HepG2 (cell line): ENCODE measurements around the gene TMEM214. TPM values are rescaled to one million over a fixed set of nuclear protein-coding genes. Genes with fewer than 3 reads are reported as not detected.
A peak's percentile ranks its signal among the peaks of the same experiment; 100 is the strongest.

ENCODE experiments used
- EED ChIP-seq: sonication (generic); formaldehyde crosslinking; IDR thresholded peaks from 2 replicates; pipeline ENCODE4 v1.5.0; 2020; ENCODE audit warnings: mild to moderate bottlenecking, missing genetic modification reagents
- GATAD2A ChIP-seq: IDR thresholded peaks from 2 replicates; pipeline ENCODE4 v1.6.1; 2016
- IKZF1 ChIP-seq: fragments of 450-650 bp; IDR thresholded peaks from 2 replicates; pipeline ENCODE4 v1.7.1; 2016
- MATR3 ChIP-seq: sonication (generic); formaldehyde crosslinking; IDR thresholded peaks from 2 replicates; pipeline ENCODE4 v1.4.0; 2020; ENCODE audit warnings: missing genetic modification reagents
- PHF21A ChIP-seq: sonication (generic); formaldehyde crosslinking; IDR thresholded peaks from 2 replicates; pipeline ENCODE4 v1.5.0; 2020; ENCODE audit warnings: mild to moderate bottlenecking, missing genetic modification reagents
- THAP9 ChIP-seq: sonication (generic); formaldehyde crosslinking; IDR thresholded peaks from 2 replicates; pipeline ENCODE4; 2020; ENCODE audit warnings: missing genetic modification reagents, mild to moderate bottlenecking, borderline replicate concordance
- TP53 ChIP-seq: sonication (generic); formaldehyde crosslinking; conservative IDR thresholded peaks from 2 replicates; pipeline ENCODE4 v1.4.0; 2020; ENCODE audit warnings: missing genetic modification reagents
- TSC22D2 ChIP-seq: sonication (generic); formaldehyde crosslinking; IDR thresholded peaks from 2 replicates; pipeline ENCODE4 v1.5.1; 2020; ENCODE audit warnings: missing genetic modification reagents, mild to moderate bottlenecking, borderline replicate concordance
- ZNF160 ChIP-seq: sonication (generic); formaldehyde crosslinking; IDR thresholded peaks from 2 replicates; pipeline ENCODE4 v1.8.0; 2022; ENCODE audit warnings: mild to moderate bottlenecking, inconsistent platforms, missing genetic modification reagents
- ZNF281 ChIP-seq: sonication (generic); formaldehyde crosslinking; IDR thresholded peaks from 2 replicates; pipeline ENCODE4 v1.4.0; 2020; ENCODE audit warnings: missing genetic modification reagents, borderline replicate concordance
- ZNF337 ChIP-seq: sonication (generic); formaldehyde crosslinking; IDR thresholded peaks from 2 replicates; pipeline ENCODE4 v1.5.1; 2020; ENCODE audit warnings: missing genetic modification reagents, low read depth, mild to moderate bottlenecking, borderline replicate concordance
- ZNF83 ChIP-seq: sonication (generic); formaldehyde crosslinking; IDR thresholded peaks from 2 replicates; pipeline ENCODE4 v1.4.0; 2020; ENCODE audit warnings: missing genetic modification reagents, mild to moderate bottlenecking, borderline replicate concordance
- ZSCAN21 ChIP-seq: sonication (generic); formaldehyde crosslinking; IDR thresholded peaks from 2 replicates; pipeline ENCODE4 v1.8.0; 2022; ENCODE audit warnings: mild to moderate bottlenecking, missing genetic modification reagents, moderate library complexity, borderline replicate concordance
- polyA plus RNA-seq, 8 experiments: library from polyadenylated mRNA; depleted of rRNA in 3 of 8; stranded (reverse) in 7 of 8; unstranded in 1 of 8; fragments of >200 nt; fragmentation: Illumina TruSeq in 4 of 8; extraction: Trizol in 4 of 8; gene quantifications; 2 replicates each; pipeline versions ENCODE4 v1.2.1 to v1.2.3, GENCODE V29; 2011 to 2016; ENCODE audit warnings: low read depth in 4 of 8, missing spikeins in 1 of 8, mixed read lengths in 1 of 8; ENCODE audit not compliant: insufficient read depth in 1 of 8
- total RNA-seq, 5 experiments: library from RNA; depleted of rRNA; stranded (reverse); fragments of >200 nt; fragmentation: Illumina TruSeq; extraction: Trizol; gene quantifications; 2 replicates each; pipeline ENCODE4 v1.2.3, GENCODE V29; 2016; ENCODE audit warnings: low read depth in 1 of 5

TMEM214 gene
- total and polyA plus RNA-seq, 2 of the 13 experiments (the other 11 are each of a cell fraction or from before 2014, with no cell fraction given), result 58.3 to 132 TPM

GRCh38 chr2:27084297-27085061 lies 51.7 kb downstream of the TMEM214 start (continued):
- TF ChIP-seq ZNF281 (CRISPR knock-in tag), result no peak
- no peak for TF ChIP-seq ZNF160 (CRISPR knock-in tag)
- TF ChIP-seq PHF21A (CRISPR knock-in tag), result no peak
- TF ChIP-seq THAP9 (CRISPR knock-in tag), result no peak
- no peak for TF ChIP-seq MATR3
- no peak for TF ChIP-seq ZNF337
- no peak for TF ChIP-seq ZNF83
- no peak for TF ChIP-seq TP53 (CRISPR knock-in tag)
- TF ChIP-seq TSC22D2 (CRISPR knock-in tag), result no peak
- TF ChIP-seq GATAD2A (CRISPR knock-in tag), result 0 out of 2 replicates have a peak, but pooled peaks have one; percentile 5
- no peak for TF ChIP-seq IKZF1
- 0 out of 2 replicates have a peak, but pooled peaks have one; percentile 35 for TF ChIP-seq EED (CRISPR knock-in tag)
- TF ChIP-seq ZSCAN21 (CRISPR knock-in tag), result no peak
